HG03135 (cell line): Measurements from ENCODE around the gene FAM204A.

ENCODE experiments used
- ATAC-seq: cut with Tn5 transposase; IDR thresholded peaks from one replicate; pipeline ENCODE4 v1.9.1; 2021; ENCODE audit warnings: mild to moderate bottlenecking, moderate library complexity; ENCODE audit not compliant: unreplicated experiment

The FAM204A gene

DNA sequence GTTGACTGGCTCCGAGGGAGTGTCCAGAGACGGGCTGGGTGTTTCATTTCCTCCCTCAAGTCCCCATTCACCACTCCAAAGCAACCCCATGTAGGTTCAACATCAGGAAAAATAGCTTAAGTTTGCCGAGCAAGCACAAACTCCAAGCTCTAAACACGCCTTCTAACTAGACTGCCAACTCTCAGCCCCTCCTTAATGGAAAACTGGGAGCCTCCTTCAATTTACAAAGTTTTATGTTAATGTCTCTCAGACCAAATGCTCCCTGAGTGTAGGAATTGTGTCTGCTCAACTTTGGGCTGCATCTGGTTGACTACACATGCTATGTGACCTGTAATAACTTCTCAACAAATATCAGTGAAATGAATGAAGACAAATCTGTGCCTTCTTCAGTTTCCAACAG is 87.5 kb downstream of the FAM204A start:
- no peak for ATAC-seq

DNA sequence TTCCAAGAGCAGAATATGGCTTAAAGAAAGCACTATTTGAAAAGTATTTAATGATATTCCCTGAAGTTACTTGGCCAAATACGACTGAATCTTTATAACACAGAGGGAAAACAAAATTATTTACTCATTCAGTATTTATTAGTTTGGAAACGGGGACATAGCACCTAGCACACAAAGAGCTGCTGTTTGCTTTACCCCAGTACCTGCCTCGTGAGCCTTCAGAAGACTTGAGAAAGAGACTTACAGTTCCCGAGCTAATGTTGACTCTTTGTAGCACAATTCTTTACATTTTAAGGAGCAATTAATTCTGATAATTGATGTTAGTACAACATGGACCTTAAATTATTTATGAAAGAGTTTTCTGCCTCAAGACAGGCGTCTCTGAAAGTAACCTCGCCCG is 88.7 kb downstream of the FAM204A start:
- ATAC-seq, result no peak

- no peak for ATAC-seq
These were observed 90.3 kb downstream of the FAM204A start for GRCh38 chr10:118251791-118252190.

DNA sequence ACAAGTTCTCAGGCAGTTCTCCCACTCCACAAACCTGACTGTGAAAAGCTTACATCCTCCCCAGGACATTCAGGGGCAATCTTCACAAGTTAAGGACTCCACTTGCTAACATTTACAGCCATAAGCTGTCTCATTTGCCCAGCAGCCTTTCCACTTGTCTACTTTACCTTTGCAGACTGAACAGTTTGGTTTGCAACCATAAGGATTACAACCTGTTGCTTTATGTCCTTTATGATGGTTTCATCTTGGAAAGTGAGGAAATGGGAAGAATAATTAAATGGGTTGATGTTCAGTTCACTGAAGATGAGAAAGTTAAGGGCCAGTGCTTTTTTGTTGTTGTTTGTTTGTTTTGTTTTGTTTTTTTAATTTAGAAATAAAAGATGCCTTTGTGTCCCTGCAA is 92.4 kb downstream of the FAM204A start:
- ATAC-seq, result no peak
